Gastrocnemius medialis (tissue), 4 donors: ENCODE measurements around the gene CRYAA. TPM values are rescaled to one million over a fixed set of nuclear protein-coding genes. Genes with fewer than 3 reads are reported as not detected.

Source experiments
- ATAC-seq, 2 donors: fragments of 150-250 bp; one replicate each; pipeline ENCODE4 v1.9.1; 2016
- DNase-seq, 2 donors: peaks; one replicate each; pipeline ENCODE4 v3.0.0-alpha.2; 2019
- H3K27ac ChIP-seq, 4 donors: fragments of 200-600 bp; sonication (generic); 1 replicate in 1 of 4; 2 replicates in 3 of 4; pipeline ENCODE4 v1.5.1; 2016 to 2018; ENCODE audit warnings: mild to moderate bottlenecking in 2 of 4, moderate library complexity in 1 of 4
- H3K27me3 ChIP-seq, 3 donors: fragments of 200-600 bp; sonication (generic) in 2 of 3; 1 replicate in 1 of 3; 2 replicates in 2 of 3; pipeline versions ENCODE4 v1.5.1 to v1.6.0; 2016 to 2019; ENCODE audit warnings: mild to moderate bottlenecking in 1 of 3, moderate library complexity in 1 of 3
- H3K36me3 ChIP-seq, 2 donors: fragments of 200-600 bp; sonication (generic) in 1 of 2; one replicate each; pipeline ENCODE4 v1.5.1; 2017 to 2018
- H3K4me1 ChIP-seq, 2 donors: fragments of 200-600 bp; sonication (generic) in 1 of 2; one replicate each; pipeline ENCODE4 v1.5.1; 2016 to 2017; ENCODE audit warnings: mild to moderate bottlenecking in 2 of 2
- H3K4me3 ChIP-seq, 4 donors: fragments of 200-600 bp; sonication (generic) in 3 of 4; 1 replicate in 1 of 4; 2 replicates in 3 of 4; pipeline ENCODE4 v1.5.1; 2016 to 2019; ENCODE audit warnings: mild to moderate bottlenecking in 2 of 4
- H3K9me3 ChIP-seq, 3 donors: fragments of 200-600 bp; sonication (generic) in 2 of 3; 1 replicate in 1 of 3; 2 replicates in 2 of 3; pipeline ENCODE4 v1.5.1; 2016 to 2019
- POLR2A ChIP-seq, 2 donors: fragments of 450-650 bp; IDR thresholded peaks; one replicate each; pipeline ENCODE4 v1.6.1; 2017; ENCODE audit warnings: antibody characterized with exemption in 2 of 2, mild to moderate bottlenecking in 2 of 2, moderate library complexity in 2 of 2
- in situ Hi-C, 4 donors: fragments of 200-750 bp; cut with MboI; loops; one replicate each; pipeline versions ENCODE4 v1.15.0 to v1.8.0; 2017; ENCODE audit warnings: low sequenced_read_pairs in 4 of 4
- intact Hi-C: fragments of 100-400 bp; cut with DNase I; formaldehyde crosslinking; loops from one replicate; pipeline ENCODE4 v1.15.1; 2023; ENCODE audit warnings: low total_unique reads
- total RNA-seq, 4 donors: library from RNA; depleted of rRNA; stranded (reverse); fragments of >200 nt; gene quantifications; one replicate each; pipeline versions ENCODE4 v1.1.0 to v1.2.3, GENCODE V29; 2016
- TF ChIP-seq, protein P1 (sequence below), 5 experiments: fragments of 450-650 bp in 3 of 5; fragments of 200-600 bp in 2 of 5; sonication (generic) in 2 of 5; IDR thresholded peaks in 4 of 5; conservative IDR thresholded peaks in 1 of 5; 1 replicate in 4 of 5; 2 replicates in 1 of 5; pipeline ENCODE4 v1.5.1; 2016 to 2019; ENCODE audit warnings: antibody characterized with exemption in 5 of 5, mild to moderate bottlenecking in 3 of 5, moderate library complexity in 3 of 5

CRYAA gene
- total RNA-seq, 4 donors from 2014 or later = not detected

DNA sequence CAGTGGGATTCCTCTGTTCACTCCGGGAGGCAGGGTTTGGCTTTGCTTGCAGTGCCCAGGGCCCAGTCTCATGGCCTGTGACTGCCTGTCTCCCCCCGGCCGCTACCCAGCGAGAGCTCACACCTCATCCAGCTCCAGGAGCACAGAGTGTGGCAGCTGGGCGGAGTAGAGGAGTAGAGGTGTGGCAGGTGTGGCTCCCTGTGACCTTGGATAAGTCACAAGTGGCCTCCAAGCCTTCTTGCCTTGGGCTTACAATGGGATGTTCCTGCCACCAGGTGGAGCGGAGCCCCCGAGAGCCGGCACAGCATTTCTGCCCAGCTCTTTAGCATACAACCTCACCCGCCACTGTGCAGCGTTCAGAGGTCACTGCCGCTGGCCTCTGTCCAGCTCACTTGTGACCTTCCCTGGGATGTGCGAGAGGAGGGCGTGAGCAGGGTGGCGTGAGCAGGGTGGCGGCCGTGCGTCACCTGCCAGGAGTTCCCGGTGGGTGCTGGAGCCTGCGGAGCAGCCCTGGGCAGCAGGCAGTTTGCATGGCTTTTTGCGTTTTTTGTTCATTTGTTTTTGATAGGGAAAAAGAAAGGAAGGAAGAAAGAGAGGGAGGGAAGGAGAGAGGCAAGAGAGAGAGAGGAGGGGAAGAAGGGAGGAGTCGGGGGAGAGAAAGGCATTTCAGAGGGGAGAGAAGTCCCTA lies 42.4 kb downstream of the CRYAA start:
- Histone ChIP-seq H3K27me3 (peaks cover 0 to 11% (median 0%) of the 10 kb centered on the region in 3 donors), H3K4me3 (no peak overlapping the region), H3K4me1 (no peaks in the 10 kb centered on the region), H3K36me3 (no peaks in the 10 kb centered on the region), H3K9me3 (no peaks in the 10 kb centered on the region), H3K27ac (no peak overlapping the region)
- no peak for ATAC-seq
- intact Hi-C loops (no loop called here), in situ Hi-C loops (no loop called here)
- peak in 1 of 2 donors; percentile 17 for DNase-seq
- TF ChIP-seq, protein P1, sequence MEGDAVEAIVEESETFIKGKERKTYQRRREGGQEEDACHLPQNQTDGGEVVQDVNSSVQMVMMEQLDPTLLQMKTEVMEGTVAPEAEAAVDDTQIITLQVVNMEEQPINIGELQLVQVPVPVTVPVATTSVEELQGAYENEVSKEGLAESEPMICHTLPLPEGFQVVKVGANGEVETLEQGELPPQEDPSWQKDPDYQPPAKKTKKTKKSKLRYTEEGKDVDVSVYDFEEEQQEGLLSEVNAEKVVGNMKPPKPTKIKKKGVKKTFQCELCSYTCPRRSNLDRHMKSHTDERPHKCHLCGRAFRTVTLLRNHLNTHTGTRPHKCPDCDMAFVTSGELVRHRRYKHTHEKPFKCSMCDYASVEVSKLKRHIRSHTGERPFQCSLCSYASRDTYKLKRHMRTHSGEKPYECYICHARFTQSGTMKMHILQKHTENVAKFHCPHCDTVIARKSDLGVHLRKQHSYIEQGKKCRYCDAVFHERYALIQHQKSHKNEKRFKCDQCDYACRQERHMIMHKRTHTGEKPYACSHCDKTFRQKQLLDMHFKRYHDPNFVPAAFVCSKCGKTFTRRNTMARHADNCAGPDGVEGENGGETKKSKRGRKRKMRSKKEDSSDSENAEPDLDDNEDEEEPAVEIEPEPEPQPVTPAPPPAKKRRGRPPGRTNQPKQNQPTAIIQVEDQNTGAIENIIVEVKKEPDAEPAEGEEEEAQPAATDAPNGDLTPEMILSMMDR (IDR thresholded peaks at IDR 0.05 in 4 of 5, conservative IDR thresholded peaks at IDR 0.05 in 1 of 5) = peak in 3 of 5 experiments; percentile 14 to 44 (median 29)
- no peak for TF ChIP-seq POLR2A (IDR thresholded peaks at IDR 0.05)

DNA sequence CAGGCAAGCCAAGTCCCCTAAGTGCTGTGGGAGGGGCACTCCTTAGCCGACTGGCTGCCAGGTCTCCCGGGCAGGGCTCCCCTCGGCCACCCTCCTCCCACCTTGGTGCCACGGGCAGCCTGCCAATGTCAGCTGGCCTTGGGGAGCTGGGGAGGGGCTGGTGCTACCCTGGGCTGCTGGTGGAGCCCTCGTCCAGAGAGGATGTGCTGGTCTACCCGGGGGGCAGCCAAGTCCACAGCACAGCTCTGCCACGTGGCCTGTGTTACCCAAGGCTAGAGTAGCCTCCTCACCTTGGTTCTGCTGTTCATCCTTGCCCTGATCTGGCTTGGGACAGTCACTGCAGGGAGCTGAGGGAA lies 42.9 kb downstream of the CRYAA start:
- in situ Hi-C loops = no loop called here
- Histone ChIP-seq H3K27ac (no peak overlapping the region), H3K36me3 (no peaks in the 10 kb centered on the region), H3K4me1 (no peaks in the 10 kb centered on the region), H3K4me3 (no peak overlapping the region), H3K9me3 (no peaks in the 10 kb centered on the region), H3K27me3 (peaks cover 0 to 11% (median 0%) of the 10 kb centered on the region in 3 donors)
- no peak for ATAC-seq
- intact Hi-C loops = no loop called here
- TF ChIP-seq POLR2A (IDR thresholded peaks at IDR 0.05) = no peak
- TF ChIP-seq, protein P1 (IDR thresholded peaks at IDR 0.05 in 4 of 5, conservative IDR thresholded peaks at IDR 0.05 in 1 of 5) = no peak
- peak in 1 of 2 donors; percentile 6 for DNase-seq

Other genes starting within 250 kb of the CRYAA start
- gene ERVH48-1, start 243.4 kb upstream of the CRYAA start, total RNA-seq = not detected
- gene PKNOX1, start 194.4 kb upstream of the CRYAA start, total RNA-seq = 10 to 100 TPM in 1 of 4 donors, 1 to 10 TPM in 3; 5.3 to 18.0 (median 7.6) TPM
- gene CBS, start 93.2 kb upstream of the CRYAA start, total RNA-seq = 1 to 10 TPM; 1.0 to 3.4 (median 1.4) TPM
- 10 to 100 TPM in 3 of 4 donors, 1 to 10 TPM in 1; 7.7 to 30.0 (median 18.0) TPM for gene U2AF1, start 61.4 kb upstream of the CRYAA start, total RNA-seq